Stimulated activated CD4-positive, alpha-beta T cell treated with anti-CD3 and anti-CD28 coated beads, Interleukin-15, amount 100 ng/mL, for 48 hours (primary cell): ENCODE results near the gene HAVCR1.
A peak's percentile ranks its signal among the peaks of the same experiment; 100 is the strongest.
"Not testable (repeated sequence)": the region's sequence is repeated elsewhere in the genome, so short reads cannot be mapped to it uniquely, and the experiment has no call there.

Source experiments
- DNase-seq, 2 donors: peaks; one replicate each; pipeline ENCODE4 v3.0.0-alpha.2; 2020; ENCODE audit warnings: low read depth in 2 of 2

Gene HAVCR1

GRCh38 chr5:157059093-157059539, at the start of gene HAVCR1:
HAVCR1 (minus strand) TSS chr5:157059116; CDS start chr5:157057943, 1,173 bp downstream.
- no peak for DNase-seq

GRCh38 chr5:157107508-157107907, 48.6 kb upstream of the HAVCR1 start:
- DNase-seq = no peak

- peak in 1 of 2 donors; percentile 25 for DNase-seq
These were observed 47.9 kb upstream of the HAVCR1 start for GRCh38 chr5:157106630-157107461.

- DNase-seq = peak in 1 of 2 donors; percentile 22
These were observed 41.3 kb upstream of the HAVCR1 start for GRCh38 chr5:157100140-157100679.

GRCh38 chr5:157088342-157088990, 29.6 kb upstream of the HAVCR1 start:
- DNase-seq = no peak

GRCh38 chr5:157086751-157087359, 27.9 kb upstream of the HAVCR1 start:
- DNase-seq = no peak

- no peak for DNase-seq
These were observed 27.0 kb upstream of the HAVCR1 start for GRCh38 chr5:157085930-157086329.

- DNase-seq = no peak
These were observed 21.4 kb upstream of the HAVCR1 start for GRCh38 chr5:157080286-157080685.

- DNase-seq = no peak
These were observed 17.6 kb upstream of the HAVCR1 start for GRCh38 chr5:157076558-157076957.

GRCh38 chr5:157072508-157072907, 13.6 kb upstream of the HAVCR1 start:
- no peak for DNase-seq

GRCh38 chr5:157069949-157070348, 11.0 kb upstream of the HAVCR1 start:
- DNase-seq = no peak

- no peak for DNase-seq
These were observed 9.9 kb upstream of the HAVCR1 start for GRCh38 chr5:157068785-157069184.

GRCh38 chr5:157068339-157068738, 9.4 kb upstream of the HAVCR1 start:
- no peak for DNase-seq

GRCh38 chr5:157067005-157067404, 8.1 kb upstream of the HAVCR1 start:
- DNase-seq = no peak

GRCh38 chr5:157066080-157066479, 7.2 kb upstream of the HAVCR1 start:
- DNase-seq = no peak

- no peak for DNase-seq
These were observed 5.0 kb upstream of the HAVCR1 start for GRCh38 chr5:157063776-157064430.

- DNase-seq = no peak
These were observed 975 bp upstream of the HAVCR1 start for GRCh38 chr5:157059891-157060290.

- DNase-seq = no peak
These were observed 1.2 kb downstream of the HAVCR1 start for GRCh38 chr5:157057459-157058370.

- not testable (repeated sequence) for DNase-seq
These were observed 2.1 kb downstream of the HAVCR1 start for GRCh38 chr5:157056848-157057247.

- DNase-seq = no peak
These were observed 7.2 kb downstream of the HAVCR1 start for GRCh38 chr5:157051604-157052245.
